GM23338 (cell line): ENCODE measurements around the gene SLC25A17. TPM values are rescaled to one million over a fixed set of nuclear protein-coding genes. Genes with fewer than 3 reads are reported as not detected.

Experiments used
- ATAC-seq: fragments of 200-7000 bp; cut with Tn5 transposase; 3 replicates; pipeline ENCODE4 v1.9.1; 2020
- DNase-seq: peaks from one replicate; pipeline ENCODE4 v3.0.0-alpha.2; 2015; ENCODE audit warnings: low spot score
- H2AFZ ChIP-seq: fragments of 200-600 bp; sonication (generic); 2 replicates; pipeline ENCODE4 v1.8.0; 2016; ENCODE audit warnings: antibody characterized with exemption, mild to moderate bottlenecking, moderate library complexity
- H3F3A ChIP-seq: fragments of 200-600 bp; sonication (generic); replicated peaks from 2 replicates; pipeline ENCODE4 v1.8.0; 2017; ENCODE audit warnings: antibody characterized with exemption, mixed run types, low read depth
- H3K27ac ChIP-seq: fragments of 200-600 bp; sonication (generic); 2 replicates; pipeline ENCODE4 v1.6.1; 2016; ENCODE audit warnings: low read depth
- H3K27me3 ChIP-seq: fragments of 200-600 bp; sonication (generic); 2 replicates; pipeline ENCODE4 v1.8.0; 2016; ENCODE audit warnings: mild to moderate bottlenecking, mixed run types, moderate library complexity; ENCODE audit not compliant: insufficient read depth
- H3K36me3 ChIP-seq: fragments of 200-600 bp; sonication (generic); 2 replicates; pipeline ENCODE4 v1.8.0; 2016; ENCODE audit warnings: mild to moderate bottlenecking; ENCODE audit not compliant: insufficient read depth
- H3K4me1 ChIP-seq: fragments of 200-600 bp; sonication (generic); 2 replicates; pipeline ENCODE4 v1.8.0; 2016; ENCODE audit warnings: mild to moderate bottlenecking, moderate library complexity; ENCODE audit not compliant: insufficient read depth
- H3K4me2 ChIP-seq: fragments of 200-600 bp; sonication (generic); 2 replicates; pipeline ENCODE4 v1.7.1; 2017; ENCODE audit warnings: mixed run types
- H3K4me3 ChIP-seq: fragments of 200-600 bp; sonication (generic); 2 replicates; pipeline ENCODE4 v1.6.1; 2016; ENCODE audit warnings: mixed run types
- H3K79me2 ChIP-seq: fragments of 200-600 bp; sonication (generic); replicated peaks from 2 replicates; pipeline ENCODE4 v1.8.0; 2017; ENCODE audit warnings: mild to moderate bottlenecking; ENCODE audit not compliant: insufficient read depth
- H3K9me2 ChIP-seq: fragments of 200-600 bp; sonication (generic); 2 replicates; pipeline ENCODE4 v1.8.0; 2017; ENCODE audit not compliant: insufficient read depth
- H4K20me1 ChIP-seq: fragments of 200-600 bp; sonication (generic); replicated peaks from 2 replicates; pipeline ENCODE4 v1.8.0; 2017; ENCODE audit warnings: mild to moderate bottlenecking; ENCODE audit not compliant: insufficient read depth
- H3K27ac Mint-ChIP-seq: 2 replicates; pipeline ENCODE4 v1.8.0; 2020; ENCODE audit warnings: inconsistent platforms, mild to moderate bottlenecking, moderate library complexity, mixed read lengths
- H3K27me3 Mint-ChIP-seq: 3 replicates; pipeline ENCODE4 v1.8.0; 2022; ENCODE audit warnings: low read depth, mild to moderate bottlenecking, moderate library complexity, mixed read lengths, inconsistent platforms; ENCODE audit not compliant: insufficient read depth, poor library complexity
- H3K36me3 Mint-ChIP-seq: 3 replicates; pipeline ENCODE4 v1.8.0; 2021; ENCODE audit warnings: low read depth, mild to moderate bottlenecking, inconsistent platforms, moderate library complexity, mixed read lengths
- H3K4me1 Mint-ChIP-seq: 3 replicates; pipeline ENCODE4 v1.8.0; 2020; ENCODE audit warnings: mild to moderate bottlenecking, inconsistent platforms, mixed read lengths
- H3K4me3 Mint-ChIP-seq: 3 replicates; pipeline ENCODE4 v1.8.0; 2021; ENCODE audit warnings: moderate library complexity, mild to moderate bottlenecking, inconsistent platforms, mixed read lengths
- H3K9me3 Mint-ChIP-seq: 3 replicates; pipeline ENCODE4 v1.8.0; 2020; ENCODE audit warnings: moderate library complexity, mild to moderate bottlenecking, inconsistent platforms, mixed read lengths
- CREB1 ChIP-seq: fragments of 250-450 bp; sonication (Bioruptor Pico); IDR thresholded peaks from 2 replicates; pipeline ENCODE4 v1.5.0; 2020; ENCODE audit warnings: low read depth, mild to moderate bottlenecking, moderate library complexity
- EZH2phosphoT487 ChIP-seq: fragments of 200-600 bp; sonication (generic); IDR thresholded peaks from one replicate; pipeline ENCODE4 v1.8.1; 2018; ENCODE audit warnings: antibody characterized with exemption; ENCODE audit not compliant: unreplicated experiment
- JUNB ChIP-seq: IDR thresholded peaks from one replicate; pipeline ENCODE4 v1.6.1; 2016; ENCODE audit warnings: antibody characterized with exemption; ENCODE audit not compliant: unreplicated experiment
- POLR2AphosphoS5 ChIP-seq: IDR thresholded peaks from 2 replicates; pipeline ENCODE4 v1.6.1; 2016; ENCODE audit warnings: antibody characterized with exemption, low read depth
- STAT1 ChIP-seq: IDR thresholded peaks from one replicate; pipeline ENCODE4 v1.6.1; 2016; ENCODE audit warnings: antibody characterized with exemption; ENCODE audit not compliant: unreplicated experiment
- ZNF331 ChIP-seq: fragments of 250-450 bp; sonication (Bioruptor Pico); IDR thresholded peaks from 2 replicates; pipeline ENCODE4 v1.5.0; 2020; ENCODE audit warnings: low read depth, mild to moderate bottlenecking, moderate library complexity
- polyA plus RNA-seq: library from polyadenylated mRNA; unstranded; fragments of >200 nt; fragmentation: Nextera tagmentation; extraction: Ambion mirVana; gene quantifications from 2 replicates; pipeline ENCODE4 v1.2.1, GENCODE V29; 2016
- total RNA-seq: library from RNA; depleted of rRNA; stranded (reverse); fragments of >200 nt; shearing (Covaris generic); gene quantifications from 2 replicates; pipeline ENCODE4 v1.2.3, GENCODE V29; 2014
- TF ChIP-seq, protein P1 (sequence below): IDR thresholded peaks from 2 replicates; pipeline ENCODE4 v1.6.1; 2016; ENCODE audit warnings: antibody characterized with exemption
- TF ChIP-seq, protein P2 (sequence below): fragments of 250-450 bp; sonication (Bioruptor Pico); IDR thresholded peaks from 2 replicates; pipeline ENCODE4 v1.5.0; 2020; ENCODE audit warnings: mild to moderate bottlenecking, moderate library complexity

Gene SLC25A17
- total and polyA plus RNA-seq, 2 experiments from 2014 or later = 35.4 to 43.6 TPM

DNA sequence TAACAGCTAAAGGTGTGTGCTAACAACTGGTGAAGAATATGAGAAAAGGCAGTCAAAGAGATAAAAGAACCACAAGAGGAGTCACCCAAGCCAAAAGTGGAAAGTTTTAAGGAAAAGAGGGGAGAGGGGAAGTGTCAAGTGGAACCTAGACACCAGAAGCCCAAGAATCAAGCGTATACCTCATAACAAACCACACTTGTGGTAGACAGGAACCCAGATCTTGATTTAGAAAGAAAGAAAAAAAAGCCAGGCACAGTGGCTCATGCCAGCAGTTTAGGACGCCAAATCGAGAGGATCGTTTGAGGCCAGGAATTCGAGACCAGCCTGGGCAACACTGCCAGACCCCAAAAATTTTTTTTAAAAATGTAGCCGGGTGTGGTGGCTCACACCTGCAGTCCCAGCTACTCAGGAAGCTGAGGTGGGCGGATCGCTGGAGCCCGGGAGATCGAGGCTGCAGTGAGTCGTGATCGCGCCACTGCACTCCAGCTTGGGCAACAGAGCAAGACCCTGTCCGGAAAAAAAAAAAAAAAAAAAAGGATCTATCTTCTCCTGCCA is 877 bp downstream of the SLC25A17 start:
- Histone ChIP-seq H3F3A (peaks cover 13% of the 10 kb centered on the region), H3K4me2 (peak overlapping the region; percentile 97), H3K9me2 (no peaks in the 10 kb centered on the region), H3K27ac (peak overlapping the region; percentile 99), H4K20me1 (peaks cover 15% of the 10 kb centered on the region; the same call in 1 of the 2 replicates), H3K36me3 (no peaks in the 10 kb centered on the region; the same call in 1 of the 2 replicates), H3K27me3 (no peaks in the 10 kb centered on the region), H3K4me3 (peak overlapping the region; percentile 100), H2AFZ (peak overlapping the region; percentile 98; the same call in 1 of the 2 replicates), H3K79me2 (peaks cover 55% of the 10 kb centered on the region), H3K4me1 (peaks cover 24% of the 10 kb centered on the region)
- Mint-ChIP-seq H3K36me3 (peaks cover 20% of the 10 kb centered on the region), H3K4me3 (peak overlapping the region; percentile 97), H3K27me3 (peaks cover 2% of the 10 kb centered on the region), H3K9me3 (no peaks in the 10 kb centered on the region), H3K27ac (peak overlapping the region; percentile 97), H3K4me1 (peaks cover 24% of the 10 kb centered on the region)
- ATAC-seq (no peak), DNase-seq (no peak)
- TF ChIP-seq, protein P1, sequence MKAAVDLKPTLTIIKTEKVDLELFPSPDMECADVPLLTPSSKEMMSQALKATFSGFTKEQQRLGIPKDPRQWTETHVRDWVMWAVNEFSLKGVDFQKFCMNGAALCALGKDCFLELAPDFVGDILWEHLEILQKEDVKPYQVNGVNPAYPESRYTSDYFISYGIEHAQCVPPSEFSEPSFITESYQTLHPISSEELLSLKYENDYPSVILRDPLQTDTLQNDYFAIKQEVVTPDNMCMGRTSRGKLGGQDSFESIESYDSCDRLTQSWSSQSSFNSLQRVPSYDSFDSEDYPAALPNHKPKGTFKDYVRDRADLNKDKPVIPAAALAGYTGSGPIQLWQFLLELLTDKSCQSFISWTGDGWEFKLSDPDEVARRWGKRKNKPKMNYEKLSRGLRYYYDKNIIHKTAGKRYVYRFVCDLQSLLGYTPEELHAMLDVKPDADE = no peak
- TF ChIP-seq ZNF331 (CRISPR knock-in tag) = no peak
- TF ChIP-seq, protein P2, sequence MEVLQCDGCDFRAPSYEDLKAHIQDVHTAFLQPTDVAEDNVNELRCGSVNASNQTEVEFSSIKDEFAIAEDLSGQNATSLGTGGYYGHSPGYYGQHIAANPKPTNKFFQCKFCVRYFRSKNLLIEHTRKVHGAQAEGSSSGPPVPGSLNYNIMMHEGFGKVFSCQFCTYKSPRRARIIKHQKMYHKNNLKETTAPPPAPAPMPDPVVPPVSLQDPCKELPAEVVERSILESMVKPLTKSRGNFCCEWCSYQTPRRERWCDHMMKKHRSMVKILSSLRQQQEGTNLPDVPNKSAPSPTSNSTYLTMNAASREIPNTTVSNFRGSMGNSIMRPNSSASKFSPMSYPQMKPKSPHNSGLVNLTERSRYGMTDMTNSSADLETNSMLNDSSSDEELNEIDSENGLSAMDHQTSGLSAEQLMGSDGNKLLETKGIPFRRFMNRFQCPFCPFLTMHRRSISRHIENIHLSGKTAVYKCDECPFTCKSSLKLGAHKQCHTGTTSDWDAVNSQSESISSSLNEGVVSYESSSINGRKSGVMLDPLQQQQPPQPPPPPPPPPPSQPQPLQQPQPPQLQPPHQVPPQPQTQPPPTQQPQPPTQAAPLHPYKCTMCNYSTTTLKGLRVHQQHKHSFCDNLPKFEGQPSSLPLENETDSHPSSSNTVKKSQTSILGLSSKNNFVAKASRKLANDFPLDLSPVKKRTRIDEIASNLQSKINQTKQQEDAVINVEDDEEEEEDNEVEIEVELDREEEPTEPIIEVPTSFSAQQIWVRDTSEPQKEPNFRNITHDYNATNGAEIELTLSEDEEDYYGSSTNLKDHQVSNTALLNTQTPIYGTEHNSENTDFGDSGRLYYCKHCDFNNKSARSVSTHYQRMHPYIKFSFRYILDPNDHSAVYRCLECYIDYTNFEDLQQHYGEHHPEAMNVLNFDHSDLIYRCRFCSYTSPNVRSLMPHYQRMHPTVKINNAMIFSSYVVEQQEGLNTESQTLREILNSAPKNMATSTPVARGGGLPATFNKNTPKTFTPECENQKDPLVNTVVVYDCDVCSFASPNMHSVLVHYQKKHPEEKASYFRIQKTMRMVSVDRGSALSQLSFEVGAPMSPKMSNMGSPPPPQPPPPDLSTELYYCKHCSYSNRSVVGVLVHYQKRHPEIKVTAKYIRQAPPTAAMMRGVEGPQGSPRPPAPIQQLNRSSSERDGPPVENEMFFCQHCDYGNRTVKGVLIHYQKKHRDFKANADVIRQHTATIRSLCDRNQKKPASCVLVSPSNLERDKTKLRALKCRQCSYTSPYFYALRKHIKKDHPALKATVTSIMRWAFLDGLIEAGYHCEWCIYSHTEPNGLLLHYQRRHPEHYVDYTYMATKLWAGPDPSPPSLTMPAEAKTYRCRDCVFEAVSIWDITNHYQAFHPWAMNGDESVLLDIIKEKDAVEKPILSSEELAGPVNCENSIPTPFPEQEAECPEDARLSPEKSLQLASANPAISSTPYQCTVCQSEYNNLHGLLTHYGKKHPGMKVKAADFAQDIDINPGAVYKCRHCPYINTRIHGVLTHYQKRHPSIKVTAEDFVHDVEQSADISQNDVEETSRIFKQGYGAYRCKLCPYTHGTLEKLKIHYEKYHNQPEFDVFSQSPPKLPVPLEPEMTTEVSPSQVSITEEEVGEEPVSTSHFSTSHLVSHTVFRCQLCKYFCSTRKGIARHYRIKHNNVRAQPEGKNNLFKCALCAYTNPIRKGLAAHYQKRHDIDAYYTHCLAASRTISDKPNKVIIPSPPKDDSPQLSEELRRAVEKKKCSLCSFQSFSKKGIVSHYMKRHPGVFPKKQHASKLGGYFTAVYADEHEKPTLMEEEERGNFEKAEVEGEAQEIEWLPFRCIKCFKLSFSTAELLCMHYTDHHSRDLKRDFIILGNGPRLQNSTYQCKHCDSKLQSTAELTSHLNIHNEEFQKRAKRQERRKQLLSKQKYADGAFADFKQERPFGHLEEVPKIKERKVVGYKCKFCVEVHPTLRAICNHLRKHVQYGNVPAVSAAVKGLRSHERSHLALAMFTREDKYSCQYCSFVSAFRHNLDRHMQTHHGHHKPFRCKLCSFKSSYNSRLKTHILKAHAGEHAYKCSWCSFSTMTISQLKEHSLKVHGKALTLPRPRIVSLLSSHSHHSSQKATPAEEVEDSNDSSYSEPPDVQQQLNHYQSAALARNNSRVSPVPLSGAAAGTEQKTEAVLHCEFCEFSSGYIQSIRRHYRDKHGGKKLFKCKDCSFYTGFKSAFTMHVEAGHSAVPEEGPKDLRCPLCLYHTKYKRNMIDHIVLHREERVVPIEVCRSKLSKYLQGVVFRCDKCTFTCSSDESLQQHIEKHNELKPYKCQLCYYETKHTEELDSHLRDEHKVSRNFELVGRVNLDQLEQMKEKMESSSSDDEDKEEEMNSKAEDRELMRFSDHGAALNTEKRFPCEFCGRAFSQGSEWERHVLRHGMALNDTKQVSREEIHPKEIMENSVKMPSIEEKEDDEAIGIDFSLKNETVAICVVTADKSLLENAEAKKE (CRISPR knock-in tag) = no peak
- no peak for TF ChIP-seq EZH2phosphoT487
- TF ChIP-seq STAT1 = no peak
- no peak for TF ChIP-seq POLR2AphosphoS5
- no peak for TF ChIP-seq JUNB
- TF ChIP-seq CREB1 (CRISPR knock-in tag) = no peak
